Measurements from ENCODE around the gene NOVA1. TPM values are rescaled to one million over a fixed set of nuclear protein-coding genes. Genes with fewer than 3 reads are reported as not detected.

Gene NOVA1
- total and polyA plus RNA-seq, 2 donors (not counting 3 experiments of a cell fraction or from before 2014, with no cell fraction given): 2.7 to 3.3 TPM

DNA sequence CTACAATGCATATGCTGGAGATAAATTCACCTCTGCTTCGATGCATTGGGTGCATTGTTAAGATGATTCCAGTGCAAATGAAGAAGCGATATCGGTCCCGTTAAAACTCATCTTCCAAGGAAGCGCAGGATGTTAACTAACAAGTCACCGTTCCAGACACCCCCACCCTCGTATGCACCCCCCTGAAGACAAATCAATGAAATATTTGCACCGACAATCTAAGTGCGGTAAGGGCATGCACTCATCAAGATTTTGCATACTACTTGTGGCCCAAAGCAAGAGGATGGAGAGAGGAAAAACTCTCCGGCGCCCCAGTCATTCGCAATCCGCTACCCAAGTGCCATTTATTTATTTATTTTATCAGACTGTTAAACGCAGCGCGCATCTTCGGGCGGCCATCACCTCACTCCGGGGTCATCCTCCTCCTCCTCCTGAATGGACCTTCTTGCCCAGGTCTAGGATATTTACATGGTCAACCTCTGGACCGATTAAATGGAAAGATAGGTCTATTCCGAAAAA, 1.2 kb downstream of the NOVA1 start:
- TF ChIP-seq GATA2 (IDR thresholded peaks at IDR 0.05; ENCODE audit: insufficient read depth, insufficient read length, low read depth, low read length) (no peak), FOS (IDR thresholded peaks at IDR 0.05; ENCODE audit: borderline replicate concordance, insufficient read depth, low read length) (no peak), POLR2A (IDR thresholded peaks at IDR 0.05; ENCODE audit: low read depth, low read length) (no peak), EZH2 (IDR thresholded peaks at IDR 0.05; ENCODE audit: borderline replicate concordance, low read depth, low read length, severe bottlenecking) (no peak), JUN (IDR thresholded peaks at IDR 0.05; ENCODE audit: borderline replicate concordance, insufficient read depth, insufficient read length, low read depth) (no peak), POLR2AphosphoS5 (IDR thresholded peaks at IDR 0.05; ENCODE audit: insufficient read depth, low read depth, low read length) (no peak), MYC (IDR thresholded peaks at IDR 0.05; ENCODE audit: low read depth, low read length) (no peak)
- TF ChIP-seq, protein P1, sequence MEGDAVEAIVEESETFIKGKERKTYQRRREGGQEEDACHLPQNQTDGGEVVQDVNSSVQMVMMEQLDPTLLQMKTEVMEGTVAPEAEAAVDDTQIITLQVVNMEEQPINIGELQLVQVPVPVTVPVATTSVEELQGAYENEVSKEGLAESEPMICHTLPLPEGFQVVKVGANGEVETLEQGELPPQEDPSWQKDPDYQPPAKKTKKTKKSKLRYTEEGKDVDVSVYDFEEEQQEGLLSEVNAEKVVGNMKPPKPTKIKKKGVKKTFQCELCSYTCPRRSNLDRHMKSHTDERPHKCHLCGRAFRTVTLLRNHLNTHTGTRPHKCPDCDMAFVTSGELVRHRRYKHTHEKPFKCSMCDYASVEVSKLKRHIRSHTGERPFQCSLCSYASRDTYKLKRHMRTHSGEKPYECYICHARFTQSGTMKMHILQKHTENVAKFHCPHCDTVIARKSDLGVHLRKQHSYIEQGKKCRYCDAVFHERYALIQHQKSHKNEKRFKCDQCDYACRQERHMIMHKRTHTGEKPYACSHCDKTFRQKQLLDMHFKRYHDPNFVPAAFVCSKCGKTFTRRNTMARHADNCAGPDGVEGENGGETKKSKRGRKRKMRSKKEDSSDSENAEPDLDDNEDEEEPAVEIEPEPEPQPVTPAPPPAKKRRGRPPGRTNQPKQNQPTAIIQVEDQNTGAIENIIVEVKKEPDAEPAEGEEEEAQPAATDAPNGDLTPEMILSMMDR (IDR thresholded peaks at IDR 0.05; ENCODE audit: extremely low read depth in 1 of 2, insufficient read depth in 1 of 2, low read depth in 1 of 2, low read length in 2 of 2): no peak
- TF ChIP-seq, protein P2, sequence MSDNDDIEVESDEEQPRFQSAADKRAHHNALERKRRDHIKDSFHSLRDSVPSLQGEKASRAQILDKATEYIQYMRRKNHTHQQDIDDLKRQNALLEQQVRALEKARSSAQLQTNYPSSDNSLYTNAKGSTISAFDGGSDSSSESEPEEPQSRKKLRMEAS (IDR thresholded peaks at IDR 0.05; ENCODE audit: insufficient read depth, insufficient read length): no peak
- H3K4me3 ChIP-seq (replicated peaks in 1 of 3; ENCODE audit: insufficient read depth in 1 of 3, low read depth in 1 of 3, low read length in 3 of 3): peak overlapping the region; percentile 71 to 98 (median 77)
- H3K4me1 ChIP-seq (ENCODE audit: control insufficient read depth, extremely low read depth, insufficient read depth, low read length): peaks cover 5% of the 10 kb centered on the region
- H3K9ac ChIP-seq (replicated peaks; ENCODE audit: extremely low read depth, insufficient read depth, low read length): peak overlapping the region; percentile 22
- peak overlapping the region; percentile 91 for H2AFZ ChIP-seq (ENCODE audit: low read depth, low read length)
- FAIRE-seq: no peak
- DNase-seq (ENCODE audit: low read depth, low spot score): peak; percentile 28
- POLR2A ChIA-PET: no interaction called here
- CTCF ChIA-PET: interaction anchor here (1.2 to 1.8 kb wide), 2 partner anchors 11 to 135 kb away, joined by 3 read pairs; no protein-coding TSS in a partner anchor
- no peak overlapping the region for H3K27ac ChIP-seq (ENCODE audit: insufficient read depth, low read depth, low read length)
- no TSS peak for BruUV-seq (replicated peaks)
- H4K20me1 ChIP-seq (replicated peaks; ENCODE audit: control insufficient read depth, extremely low read depth, insufficient read depth, low read length): no peaks in the 10 kb centered on the region
- no peaks in the 10 kb centered on the region for H3K36me3 ChIP-seq (ENCODE audit: control insufficient read depth in 2 of 2, extremely low read depth in 1 of 2, insufficient read depth in 2 of 2, low read length in 2 of 2)
- H3K9me3 ChIP-seq (replicated peaks; ENCODE audit: control insufficient read depth, insufficient read depth, low read length): no peaks in the 10 kb centered on the region
- intact Hi-C loops (cut with micrococcal nuclease) (loop anchor here (1.0 to 10.0 kb wide), 4 partner anchors 135 to 928 kb away; no protein-coding TSS in a partner anchor), dilution Hi-C loops (cut with MboI; ENCODE audit: extremely low pct_ligation_motif_present, low sequenced_read_pairs) (no loop called here)
- no peaks in the 10 kb centered on the region for H3K79me2 ChIP-seq (ENCODE audit: control insufficient read depth, insufficient read depth, low read length)
- no peaks in the 10 kb centered on the region for H3K9me1 ChIP-seq (replicated peaks; ENCODE audit: control insufficient read depth, extremely low read depth, insufficient read depth, low read length)
- peaks cover 6 to 18% of the 10 kb centered on the region in 2 experiments for H3K27me3 ChIP-seq (ENCODE audit: control insufficient read depth in 2 of 2, insufficient read depth in 2 of 2, low read length in 2 of 2)
- peak overlapping the region; percentile 80 for H3K4me2 ChIP-seq (ENCODE audit: insufficient read depth, low read length)

Data from endothelial cell of umbilical vein (primary cell).